WTC11 (cell line): Measurements from ENCODE around the gene STOM. TPM values are rescaled to one million over a fixed set of nuclear protein-coding genes. Genes with fewer than 3 reads are reported as not detected.

ENCODE experiments used
- ATAC-seq: fragments of 200-7000 bp; cut with Tn5 transposase; 2 replicates; pipeline ENCODE4 v1.10.0; 2021; ENCODE audit warnings: mild to moderate bottlenecking, moderate library complexity
- CTCF ChIA-PET: fragments of 300-600 bp; sonication (Branson Sonifier 250); formaldehyde crosslinking; loops from one replicate; lab custom pipeline; 2021; ENCODE audit warnings: antibody characterized with exemption; lab: Charles Lee
- POLR2A ChIA-PET: fragments of 350-600 bp; sonication (Branson Sonifier 250); formaldehyde crosslinking; loops from one replicate; lab custom pipeline; 2021; ENCODE audit warnings: antibody characterized with exemption; lab: Charles Lee
- DNase-seq: peaks from one replicate; pipeline ENCODE4 v3.0.0; 2021; ENCODE audit warnings: low spot score
- H3K27ac Mint-ChIP-seq: 2 replicates; pipeline ENCODE4 v1.8.0; 2021; ENCODE audit warnings: mixed read lengths
- H3K27me3 Mint-ChIP-seq: 2 replicates; pipeline ENCODE4 v1.8.0; 2021; ENCODE audit warnings: low read depth, mild to moderate bottlenecking, moderate library complexity, mixed read lengths
- H3K36me3 Mint-ChIP-seq: 2 replicates; pipeline ENCODE4 v1.8.0; 2021; ENCODE audit warnings: mixed read lengths
- H3K4me1 Mint-ChIP-seq: 2 replicates; pipeline ENCODE4 v1.8.0; 2022; ENCODE audit warnings: mixed read lengths
- H3K4me3 Mint-ChIP-seq: 2 replicates; pipeline ENCODE4 v1.8.0; 2021; ENCODE audit warnings: mild to moderate bottlenecking, moderate library complexity, mixed read lengths
- H3K9me3 Mint-ChIP-seq: 2 replicates; pipeline ENCODE4 v1.8.0; 2021; ENCODE audit warnings: mixed read lengths
- CREB1 ChIP-seq: sonication (generic); formaldehyde crosslinking; IDR thresholded peaks from 2 replicates; pipeline ENCODE4 v1.8.0; 2023; ENCODE audit warnings: mild to moderate bottlenecking, missing genetic modification reagents
- EMX1 ChIP-seq: fragments of 250-450 bp; sonication (Bioruptor Pico); IDR thresholded peaks from 2 replicates; pipeline ENCODE4 v1.8.0; 2021; ENCODE audit warnings: mild to moderate bottlenecking
- ESRRA ChIP-seq: sonication (generic); formaldehyde crosslinking; IDR thresholded peaks from 2 replicates; pipeline ENCODE4 v1.8.1; 2022; ENCODE audit warnings: mild to moderate bottlenecking, missing genetic modification reagents, borderline replicate concordance
- MYBL2 ChIP-seq: sonication (generic); formaldehyde crosslinking; IDR thresholded peaks from 2 replicates; pipeline ENCODE4 v1.8.1; 2023; ENCODE audit warnings: mild to moderate bottlenecking, moderate library complexity, missing genetic modification reagents
- NFE2L1 ChIP-seq: sonication (generic); formaldehyde crosslinking; IDR thresholded peaks from 2 replicates; pipeline ENCODE4 v1.8.1; 2023; ENCODE audit warnings: missing genetic modification reagents
- NFYB ChIP-seq: sonication (generic); formaldehyde crosslinking; conservative IDR thresholded peaks from 2 replicates; pipeline ENCODE4 v1.8.0; 2022; ENCODE audit warnings: low read depth, missing genetic modification reagents
- TEAD1 ChIP-seq: sonication (generic); formaldehyde crosslinking; IDR thresholded peaks from 2 replicates; pipeline ENCODE4 v1.8.0; 2022; ENCODE audit warnings: mild to moderate bottlenecking, missing genetic modification reagents
- ZNF138 ChIP-seq: sonication (generic); formaldehyde crosslinking; conservative IDR thresholded peaks from 2 replicates; pipeline ENCODE4 v1.8.1; 2022; ENCODE audit warnings: mild to moderate bottlenecking, moderate library complexity, missing genetic modification reagents
- ZNF317 ChIP-seq: sonication (generic); formaldehyde crosslinking; IDR thresholded peaks from 2 replicates; pipeline ENCODE4 v1.8.1; 2023; ENCODE audit warnings: low read depth, mild to moderate bottlenecking, moderate library complexity, missing genetic modification reagents, borderline replicate concordance
- ZNF396 ChIP-seq: fragments of 250-450 bp; sonication (Bioruptor Pico); IDR thresholded peaks from 2 replicates; pipeline ENCODE4 v1.8.0; 2021; ENCODE audit warnings: mild to moderate bottlenecking, moderate library complexity, borderline replicate concordance
- ZNF671 ChIP-seq: fragments of 250-450 bp; sonication (Bioruptor Pico); IDR thresholded peaks from 2 replicates; pipeline ENCODE4 v1.8.0; 2021; ENCODE audit warnings: mild to moderate bottlenecking
- total RNA-seq: library from RNA; stranded (reverse); gene quantifications from 3 replicates; pipeline ENCODE4 v1.2.3, GENCODE V29; 2021
- TF ChIP-seq, protein P1 (sequence below): sonication (generic); formaldehyde crosslinking; IDR thresholded peaks from 2 replicates; pipeline ENCODE4 v1.8.0; 2023; ENCODE audit warnings: mild to moderate bottlenecking, missing genetic modification reagents
- TF ChIP-seq, protein P2 (sequence below): fragments of 200-600 bp; IDR thresholded peaks from 2 replicates; pipeline ENCODE4 v1.8.0; 2022; ENCODE audit warnings: antibody characterized with exemption
- TF ChIP-seq, protein P3 (sequence below): sonication (generic); formaldehyde crosslinking; IDR thresholded peaks from 2 replicates; pipeline ENCODE4 v1.8.0; 2022; ENCODE audit warnings: mild to moderate bottlenecking, missing genetic modification reagents
- TF ChIP-seq, protein P4 (sequence below): sonication (generic); formaldehyde crosslinking; IDR thresholded peaks from 2 replicates; pipeline ENCODE4 v1.8.1; 2022; ENCODE audit warnings: mild to moderate bottlenecking, missing genetic modification reagents, moderate library complexity, borderline replicate concordance
- TF ChIP-seq, protein P5 (sequence below): sonication (generic); formaldehyde crosslinking; IDR thresholded peaks from 2 replicates; pipeline ENCODE4 v1.8.1; 2023; ENCODE audit warnings: mild to moderate bottlenecking, moderate library complexity, missing genetic modification reagents
- TF ChIP-seq, protein P6 (sequence below): sonication (generic); formaldehyde crosslinking; IDR thresholded peaks from 2 replicates; pipeline ENCODE4 v1.8.1; 2023; ENCODE audit warnings: mild to moderate bottlenecking, missing genetic modification reagents, borderline replicate concordance
- TF ChIP-seq, protein P7 (sequence below): fragments of 250-450 bp; sonication (Bioruptor Pico); IDR thresholded peaks from 2 replicates; pipeline ENCODE4 v1.9.0; 2021; ENCODE audit warnings: moderate library complexity, mild to moderate bottlenecking, inconsistent platforms, borderline replicate concordance
- TF ChIP-seq, protein P8 (sequence below): sonication (generic); formaldehyde crosslinking; IDR thresholded peaks from 2 replicates; pipeline ENCODE4 v1.8.1; 2023; ENCODE audit warnings: mild to moderate bottlenecking, missing genetic modification reagents

Gene STOM
- total RNA-seq, 1 experiment from 2014 or later = 32.9 TPM

DNA sequence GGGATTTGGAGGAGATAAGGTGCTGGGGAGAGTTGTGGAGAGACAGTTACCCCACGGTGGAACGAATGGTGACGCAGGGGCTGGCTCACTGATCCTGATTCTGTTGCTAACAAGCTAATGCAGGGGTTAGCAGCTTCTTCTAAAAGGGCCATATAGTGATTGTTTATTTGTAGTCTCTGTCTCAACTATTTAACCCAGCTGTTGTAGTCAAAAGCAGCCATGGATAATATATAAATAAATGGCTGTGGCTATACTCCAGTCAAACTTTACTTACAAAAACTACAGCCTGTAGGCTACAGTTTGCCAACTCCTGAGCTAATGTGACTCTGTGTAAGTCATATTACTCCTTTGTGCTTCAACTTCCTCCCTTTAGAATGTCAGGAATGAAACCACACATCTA, 21.8 kb downstream of the STOM start (continued):
- TF ChIP-seq, protein P1, sequence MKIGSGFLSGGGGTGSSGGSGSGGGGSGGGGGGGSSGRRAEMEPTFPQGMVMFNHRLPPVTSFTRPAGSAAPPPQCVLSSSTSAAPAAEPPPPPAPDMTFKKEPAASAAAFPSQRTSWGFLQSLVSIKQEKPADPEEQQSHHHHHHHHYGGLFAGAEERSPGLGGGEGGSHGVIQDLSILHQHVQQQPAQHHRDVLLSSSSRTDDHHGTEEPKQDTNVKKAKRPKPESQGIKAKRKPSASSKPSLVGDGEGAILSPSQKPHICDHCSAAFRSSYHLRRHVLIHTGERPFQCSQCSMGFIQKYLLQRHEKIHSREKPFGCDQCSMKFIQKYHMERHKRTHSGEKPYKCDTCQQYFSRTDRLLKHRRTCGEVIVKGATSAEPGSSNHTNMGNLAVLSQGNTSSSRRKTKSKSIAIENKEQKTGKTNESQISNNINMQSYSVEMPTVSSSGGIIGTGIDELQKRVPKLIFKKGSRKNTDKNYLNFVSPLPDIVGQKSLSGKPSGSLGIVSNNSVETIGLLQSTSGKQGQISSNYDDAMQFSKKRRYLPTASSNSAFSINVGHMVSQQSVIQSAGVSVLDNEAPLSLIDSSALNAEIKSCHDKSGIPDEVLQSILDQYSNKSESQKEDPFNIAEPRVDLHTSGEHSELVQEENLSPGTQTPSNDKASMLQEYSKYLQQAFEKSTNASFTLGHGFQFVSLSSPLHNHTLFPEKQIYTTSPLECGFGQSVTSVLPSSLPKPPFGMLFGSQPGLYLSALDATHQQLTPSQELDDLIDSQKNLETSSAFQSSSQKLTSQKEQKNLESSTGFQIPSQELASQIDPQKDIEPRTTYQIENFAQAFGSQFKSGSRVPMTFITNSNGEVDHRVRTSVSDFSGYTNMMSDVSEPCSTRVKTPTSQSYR (CRISPR knock-in tag) = no peak
- no peak for TF ChIP-seq ZNF317 (CRISPR knock-in tag)
- TF ChIP-seq, protein P2, sequence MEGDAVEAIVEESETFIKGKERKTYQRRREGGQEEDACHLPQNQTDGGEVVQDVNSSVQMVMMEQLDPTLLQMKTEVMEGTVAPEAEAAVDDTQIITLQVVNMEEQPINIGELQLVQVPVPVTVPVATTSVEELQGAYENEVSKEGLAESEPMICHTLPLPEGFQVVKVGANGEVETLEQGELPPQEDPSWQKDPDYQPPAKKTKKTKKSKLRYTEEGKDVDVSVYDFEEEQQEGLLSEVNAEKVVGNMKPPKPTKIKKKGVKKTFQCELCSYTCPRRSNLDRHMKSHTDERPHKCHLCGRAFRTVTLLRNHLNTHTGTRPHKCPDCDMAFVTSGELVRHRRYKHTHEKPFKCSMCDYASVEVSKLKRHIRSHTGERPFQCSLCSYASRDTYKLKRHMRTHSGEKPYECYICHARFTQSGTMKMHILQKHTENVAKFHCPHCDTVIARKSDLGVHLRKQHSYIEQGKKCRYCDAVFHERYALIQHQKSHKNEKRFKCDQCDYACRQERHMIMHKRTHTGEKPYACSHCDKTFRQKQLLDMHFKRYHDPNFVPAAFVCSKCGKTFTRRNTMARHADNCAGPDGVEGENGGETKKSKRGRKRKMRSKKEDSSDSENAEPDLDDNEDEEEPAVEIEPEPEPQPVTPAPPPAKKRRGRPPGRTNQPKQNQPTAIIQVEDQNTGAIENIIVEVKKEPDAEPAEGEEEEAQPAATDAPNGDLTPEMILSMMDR = no peak
- TF ChIP-seq, protein P3, sequence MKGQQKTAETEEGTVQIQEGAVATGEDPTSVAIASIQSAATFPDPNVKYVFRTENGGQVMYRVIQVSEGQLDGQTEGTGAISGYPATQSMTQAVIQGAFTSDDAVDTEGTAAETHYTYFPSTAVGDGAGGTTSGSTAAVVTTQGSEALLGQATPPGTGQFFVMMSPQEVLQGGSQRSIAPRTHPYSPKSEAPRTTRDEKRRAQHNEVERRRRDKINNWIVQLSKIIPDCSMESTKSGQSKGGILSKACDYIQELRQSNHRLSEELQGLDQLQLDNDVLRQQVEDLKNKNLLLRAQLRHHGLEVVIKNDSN = no peak

DNA sequence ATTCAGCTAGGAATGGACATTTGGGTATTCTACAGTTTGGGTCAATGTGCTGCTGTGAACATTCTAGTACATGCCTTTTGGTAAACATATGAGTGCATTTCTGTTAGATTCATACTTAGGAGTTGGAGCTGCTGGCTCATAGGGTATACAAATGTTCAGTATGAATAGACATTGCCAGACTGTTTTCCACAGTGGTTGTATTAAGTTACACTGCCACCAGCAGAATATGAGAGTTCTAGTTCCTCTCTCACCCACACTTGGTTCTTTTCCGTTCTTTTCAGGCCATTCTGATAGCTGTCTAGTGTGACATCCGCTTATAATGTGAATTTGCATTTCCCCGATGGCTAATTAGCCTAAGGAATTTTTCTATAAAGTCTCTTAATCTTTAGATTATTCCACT, 25.0 kb downstream of the STOM start:
- CTCF ChIA-PET = no interaction called here
- no peak overlapping the region for H3K4me3 Mint-ChIP-seq

More for the DNA sequence above, 25.0 kb downstream of the STOM start:
- POLR2A ChIA-PET = no interaction called here
- DNase-seq = no peak
- Mint-ChIP-seq H3K27me3 (no peaks in the 10 kb centered on the region), H3K4me1 (no peaks in the 10 kb centered on the region), H3K9me3 (no peaks in the 10 kb centered on the region), H3K27ac (no peak overlapping the region), H3K36me3 (no peaks in the 10 kb centered on the region; the same call in 1 of the 2 replicates)
- no peak for ATAC-seq
- TF ChIP-seq, protein P4, sequence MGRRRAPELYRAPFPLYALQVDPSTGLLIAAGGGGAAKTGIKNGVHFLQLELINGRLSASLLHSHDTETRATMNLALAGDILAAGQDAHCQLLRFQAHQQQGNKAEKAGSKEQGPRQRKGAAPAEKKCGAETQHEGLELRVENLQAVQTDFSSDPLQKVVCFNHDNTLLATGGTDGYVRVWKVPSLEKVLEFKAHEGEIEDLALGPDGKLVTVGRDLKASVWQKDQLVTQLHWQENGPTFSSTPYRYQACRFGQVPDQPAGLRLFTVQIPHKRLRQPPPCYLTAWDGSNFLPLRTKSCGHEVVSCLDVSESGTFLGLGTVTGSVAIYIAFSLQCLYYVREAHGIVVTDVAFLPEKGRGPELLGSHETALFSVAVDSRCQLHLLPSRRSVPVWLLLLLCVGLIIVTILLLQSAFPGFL (CRISPR knock-in tag) = no peak
- TF ChIP-seq ZNF138 (CRISPR knock-in tag) (no peak), ZNF671 (CRISPR knock-in tag) (no peak), ZNF396 (no peak), ESRRA (CRISPR knock-in tag) (no peak), TEAD1 (no peak), NFE2L1 (CRISPR knock-in tag) (no peak), NFYB (CRISPR knock-in tag) (no peak), CREB1 (no peak), EMX1 (CRISPR knock-in tag) (no peak), MYBL2 (CRISPR knock-in tag) (no peak)
- TF ChIP-seq, protein P5, sequence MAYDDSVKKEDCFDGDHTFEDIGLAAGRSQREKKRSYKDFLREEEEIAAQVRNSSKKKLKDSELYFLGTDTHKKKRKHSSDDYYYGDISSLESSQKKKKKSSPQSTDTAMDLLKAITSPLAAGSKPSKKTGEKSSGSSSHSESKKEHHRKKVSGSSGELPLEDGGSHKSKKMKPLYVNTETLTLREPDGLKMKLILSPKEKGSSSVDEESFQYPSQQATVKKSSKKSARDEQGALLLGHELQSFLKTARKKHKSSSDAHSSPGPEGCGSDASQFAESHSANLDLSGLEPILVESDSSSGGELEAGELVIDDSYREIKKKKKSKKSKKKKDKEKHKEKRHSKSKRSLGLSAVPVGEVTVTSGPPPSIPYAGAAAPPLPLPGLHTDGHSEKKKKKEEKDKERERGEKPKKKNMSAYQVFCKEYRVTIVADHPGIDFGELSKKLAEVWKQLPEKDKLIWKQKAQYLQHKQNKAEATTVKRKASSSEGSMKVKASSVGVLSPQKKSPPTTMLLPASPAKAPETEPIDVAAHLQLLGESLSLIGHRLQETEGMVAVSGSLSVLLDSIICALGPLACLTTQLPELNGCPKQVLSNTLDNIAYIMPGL (CRISPR knock-in tag) = no peak
- TF ChIP-seq, protein P6, sequence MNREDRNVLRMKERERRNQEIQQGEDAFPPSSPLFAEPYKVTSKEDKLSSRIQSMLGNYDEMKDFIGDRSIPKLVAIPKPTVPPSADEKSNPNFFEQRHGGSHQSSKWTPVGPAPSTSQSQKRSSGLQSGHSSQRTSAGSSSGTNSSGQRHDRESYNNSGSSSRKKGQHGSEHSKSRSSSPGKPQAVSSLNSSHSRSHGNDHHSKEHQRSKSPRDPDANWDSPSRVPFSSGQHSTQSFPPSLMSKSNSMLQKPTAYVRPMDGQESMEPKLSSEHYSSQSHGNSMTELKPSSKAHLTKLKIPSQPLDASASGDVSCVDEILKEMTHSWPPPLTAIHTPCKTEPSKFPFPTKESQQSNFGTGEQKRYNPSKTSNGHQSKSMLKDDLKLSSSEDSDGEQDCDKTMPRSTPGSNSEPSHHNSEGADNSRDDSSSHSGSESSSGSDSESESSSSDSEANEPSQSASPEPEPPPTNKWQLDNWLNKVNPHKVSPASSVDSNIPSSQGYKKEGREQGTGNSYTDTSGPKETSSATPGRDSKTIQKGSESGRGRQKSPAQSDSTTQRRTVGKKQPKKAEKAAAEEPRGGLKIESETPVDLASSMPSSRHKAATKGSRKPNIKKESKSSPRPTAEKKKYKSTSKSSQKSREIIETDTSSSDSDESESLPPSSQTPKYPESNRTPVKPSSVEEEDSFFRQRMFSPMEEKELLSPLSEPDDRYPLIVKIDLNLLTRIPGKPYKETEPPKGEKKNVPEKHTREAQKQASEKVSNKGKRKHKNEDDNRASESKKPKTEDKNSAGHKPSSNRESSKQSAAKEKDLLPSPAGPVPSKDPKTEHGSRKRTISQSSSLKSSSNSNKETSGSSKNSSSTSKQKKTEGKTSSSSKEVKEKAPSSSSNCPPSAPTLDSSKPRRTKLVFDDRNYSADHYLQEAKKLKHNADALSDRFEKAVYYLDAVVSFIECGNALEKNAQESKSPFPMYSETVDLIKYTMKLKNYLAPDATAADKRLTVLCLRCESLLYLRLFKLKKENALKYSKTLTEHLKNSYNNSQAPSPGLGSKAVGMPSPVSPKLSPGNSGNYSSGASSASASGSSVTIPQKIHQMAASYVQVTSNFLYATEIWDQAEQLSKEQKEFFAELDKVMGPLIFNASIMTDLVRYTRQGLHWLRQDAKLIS (CRISPR knock-in tag) = no peak
- TF ChIP-seq, protein P7, sequence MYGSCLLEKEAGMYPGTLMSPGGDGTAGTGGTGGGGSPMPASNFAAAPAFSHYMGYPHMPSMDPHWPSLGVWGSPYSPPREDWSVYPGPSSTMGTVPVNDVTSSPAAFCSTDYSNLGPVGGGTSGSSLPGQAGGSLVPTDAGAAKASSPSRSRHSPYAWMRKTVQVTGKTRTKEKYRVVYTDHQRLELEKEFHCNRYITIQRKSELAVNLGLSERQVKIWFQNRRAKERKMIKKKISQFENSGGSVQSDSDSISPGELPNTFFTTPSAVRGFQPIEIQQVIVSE (CRISPR knock-in tag) = no peak
- TF ChIP-seq, protein P8, sequence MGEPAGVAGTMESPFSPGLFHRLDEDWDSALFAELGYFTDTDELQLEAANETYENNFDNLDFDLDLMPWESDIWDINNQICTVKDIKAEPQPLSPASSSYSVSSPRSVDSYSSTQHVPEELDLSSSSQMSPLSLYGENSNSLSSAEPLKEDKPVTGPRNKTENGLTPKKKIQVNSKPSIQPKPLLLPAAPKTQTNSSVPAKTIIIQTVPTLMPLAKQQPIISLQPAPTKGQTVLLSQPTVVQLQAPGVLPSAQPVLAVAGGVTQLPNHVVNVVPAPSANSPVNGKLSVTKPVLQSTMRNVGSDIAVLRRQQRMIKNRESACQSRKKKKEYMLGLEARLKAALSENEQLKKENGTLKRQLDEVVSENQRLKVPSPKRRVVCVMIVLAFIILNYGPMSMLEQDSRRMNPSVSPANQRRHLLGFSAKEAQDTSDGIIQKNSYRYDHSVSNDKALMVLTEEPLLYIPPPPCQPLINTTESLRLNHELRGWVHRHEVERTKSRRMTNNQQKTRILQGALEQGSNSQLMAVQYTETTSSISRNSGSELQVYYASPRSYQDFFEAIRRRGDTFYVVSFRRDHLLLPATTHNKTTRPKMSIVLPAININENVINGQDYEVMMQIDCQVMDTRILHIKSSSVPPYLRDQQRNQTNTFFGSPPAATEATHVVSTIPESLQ (CRISPR knock-in tag) = no peak
